NCI-H2107 (cell line): ENCODE results near the gene ADTRP.

Source experiments
- DNase-seq: peaks from one replicate; lab custom pipeline; 2025; lab: John Stamatoyannopoulos, UW

The ADTRP gene

GRCh38 chr6:11773013-11773412 lies 5.6 kb downstream of the ADTRP start:
- no peak for DNase-seq

DNA sequence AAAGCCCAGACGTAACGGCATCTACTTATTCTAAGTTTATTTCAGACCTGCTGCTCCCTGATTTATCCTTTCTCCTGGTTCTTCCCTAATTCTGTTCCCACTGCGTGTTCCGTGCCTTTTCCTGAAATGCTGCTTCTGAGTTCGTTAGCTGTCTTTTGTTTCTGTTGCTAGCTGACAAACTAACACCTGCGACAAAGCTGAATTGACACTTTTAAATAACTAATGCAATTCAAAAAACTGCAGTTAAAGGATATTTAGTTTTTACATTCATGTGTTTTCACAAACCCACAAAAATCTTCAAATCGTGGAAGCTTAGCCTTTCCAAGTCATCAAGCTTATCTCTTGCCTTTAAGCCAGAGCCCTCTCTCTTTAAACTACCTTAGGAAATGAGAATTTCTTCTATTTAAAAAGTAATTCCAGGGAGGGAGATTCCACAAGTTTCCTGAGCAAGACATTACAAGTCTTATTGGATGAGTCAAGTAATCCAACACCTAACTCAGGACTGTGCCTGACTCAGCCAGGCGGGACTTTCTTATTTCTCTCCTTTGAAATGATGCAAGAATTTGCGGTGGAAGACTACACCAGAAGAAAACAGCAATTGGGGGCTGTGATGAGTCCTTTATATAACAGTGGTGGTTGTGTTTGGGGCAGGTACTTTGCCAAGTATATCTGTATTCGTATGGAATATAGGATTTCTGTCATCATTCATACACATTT lies 6.3 kb downstream of the ADTRP start:
- no peak for DNase-seq

DNA sequence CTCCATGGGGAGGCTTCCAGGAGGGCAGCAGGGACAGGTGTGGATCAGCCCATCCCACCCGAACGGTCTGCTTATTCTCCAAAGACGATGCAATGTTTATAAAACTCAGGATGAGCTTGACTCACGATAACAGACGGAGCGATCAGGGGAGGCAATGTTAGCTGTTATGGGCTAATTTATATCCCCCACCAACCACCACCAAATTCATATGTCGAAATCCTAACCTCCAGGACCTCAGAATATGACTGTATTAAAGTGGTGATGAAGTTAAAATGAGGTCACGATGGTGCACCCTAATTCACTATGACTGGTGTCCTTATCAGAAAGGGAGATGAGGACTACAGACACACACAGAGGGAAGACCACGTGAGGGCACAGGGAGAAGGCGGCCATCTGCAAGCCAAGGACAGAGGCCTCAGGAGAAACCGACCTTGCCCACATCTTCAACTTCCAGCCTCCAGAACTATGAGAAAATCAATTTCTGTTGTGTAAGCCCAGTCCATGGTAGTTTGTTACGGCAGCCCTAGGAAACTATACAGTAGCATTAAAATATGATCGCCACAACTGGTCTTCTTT lies 7.0 kb downstream of the ADTRP start:
- no peak for DNase-seq

DNA sequence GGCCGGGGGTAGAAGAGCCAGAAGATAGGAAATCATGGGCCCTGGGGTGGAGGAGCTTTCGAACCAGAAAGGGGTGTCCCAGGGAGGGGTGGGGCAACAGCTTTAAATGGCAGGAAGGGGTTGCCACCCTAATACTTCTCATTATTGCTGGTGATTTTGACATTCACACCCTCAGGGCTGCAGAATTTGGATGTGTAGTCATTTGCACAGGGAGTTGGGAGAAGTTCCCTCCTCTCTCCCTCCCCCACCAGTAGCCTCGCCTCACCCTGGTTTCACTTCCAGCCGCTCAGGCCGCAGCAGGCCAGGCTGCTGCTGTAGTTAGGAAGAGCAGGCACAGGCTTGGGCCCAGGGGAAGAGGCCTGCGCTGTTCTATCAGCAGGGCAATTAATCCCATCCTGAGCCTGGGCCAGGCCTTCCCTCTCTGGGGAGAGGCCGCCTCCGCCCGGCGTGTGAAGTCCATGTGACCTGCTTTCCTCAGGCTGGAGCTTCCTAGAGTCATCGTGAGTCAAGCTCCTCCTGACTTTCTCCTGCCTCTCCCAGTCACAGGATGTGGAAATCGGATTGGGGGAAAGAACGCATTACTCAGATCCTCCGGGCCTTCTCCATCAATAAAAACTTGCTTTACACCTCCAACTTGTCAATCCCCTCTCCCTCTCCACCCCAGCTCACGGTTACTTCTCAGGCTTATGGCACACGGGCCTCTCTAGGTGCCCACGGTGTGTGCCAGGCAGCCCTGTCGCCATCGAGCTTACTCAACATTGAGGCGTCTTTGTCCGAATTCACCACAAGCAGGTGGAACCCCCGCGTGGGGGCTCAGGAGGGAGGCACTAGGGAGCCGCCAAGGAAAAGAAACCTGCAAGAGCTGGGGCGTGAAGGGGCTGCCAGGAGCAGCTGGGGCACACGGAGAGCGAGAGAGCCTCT lies 7.8 kb downstream of the ADTRP start:
- peak; percentile 9 for DNase-seq

- DNase-seq: peak; percentile 33
These were observed 8.6 kb downstream of the ADTRP start for GRCh38 chr6:11769811-11770545.

- DNase-seq: no peak
These were observed 9.4 kb downstream of the ADTRP start for GRCh38 chr6:11769244-11769643.

GRCh38 chr6:11767978-11768756 lies 10.4 kb downstream of the ADTRP start:
- no peak for DNase-seq

GRCh38 chr6:11767458-11767857 lies 11.1 kb downstream of the ADTRP start:
- no peak for DNase-seq

DNA sequence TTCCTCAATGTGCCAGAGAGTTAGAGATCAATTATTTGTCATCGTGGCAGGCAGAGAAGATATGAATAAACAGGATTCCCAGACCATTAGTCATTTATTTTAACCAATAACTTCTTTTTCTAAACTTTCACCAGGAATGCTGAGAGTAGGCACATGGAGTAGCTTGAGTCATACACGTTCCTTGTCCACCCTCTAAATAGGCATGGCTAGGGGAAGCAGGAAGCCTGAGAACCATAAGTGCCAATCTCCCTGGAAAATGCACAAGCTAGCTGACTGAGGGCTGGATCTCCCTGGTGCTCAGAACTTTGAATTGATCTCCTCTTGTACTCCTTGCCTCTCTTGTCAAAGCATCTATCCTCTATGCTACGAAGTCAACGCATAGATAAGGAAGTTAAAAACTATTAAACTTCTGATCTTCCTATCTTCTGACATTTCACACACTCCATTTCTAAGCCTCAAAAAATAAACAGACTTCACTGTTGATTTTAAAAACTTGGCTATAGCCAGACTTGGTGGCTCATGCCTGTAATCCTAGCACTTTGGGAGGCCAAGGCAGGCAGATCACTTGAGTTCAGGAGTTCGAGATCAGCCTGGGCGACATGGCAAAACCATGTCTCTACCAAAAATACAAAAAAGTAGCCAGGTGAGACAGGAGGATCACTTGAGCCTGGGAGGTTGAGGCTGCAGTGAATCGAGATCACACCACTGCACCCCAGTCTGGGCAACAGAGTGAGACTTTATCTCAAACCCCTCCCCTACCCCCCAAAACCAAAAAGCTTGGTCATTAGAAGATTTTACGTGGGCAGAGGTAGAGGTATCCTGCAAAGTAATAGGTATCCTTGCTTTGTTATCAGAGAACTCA lies 11.8 kb downstream of the ADTRP start:
- DNase-seq: no peak

DNA sequence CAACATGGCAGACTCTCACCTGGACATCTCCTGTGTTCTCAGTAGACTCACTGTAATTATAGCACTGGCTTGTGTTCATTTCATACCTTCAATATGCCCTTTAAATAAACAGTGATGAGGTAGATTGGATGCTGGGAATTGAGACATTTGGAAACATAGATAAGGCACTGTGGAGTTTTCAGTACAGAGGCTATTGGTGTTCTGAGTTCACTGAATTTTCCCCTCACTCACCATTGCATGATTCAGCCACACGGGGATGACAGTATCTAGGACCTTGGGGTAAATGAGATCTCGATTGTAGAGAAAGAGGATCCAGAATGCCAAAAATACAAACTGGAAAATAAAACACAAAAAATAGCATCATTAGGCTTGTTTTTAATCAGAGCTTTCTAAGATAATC lies 12.6 kb downstream of the ADTRP start:
- no peak for DNase-seq

GRCh38 chr6:11764250-11764604 lies 14.4 kb downstream of the ADTRP start:
- no peak for DNase-seq

- DNase-seq: no peak
These were observed 14.9 kb downstream of the ADTRP start for GRCh38 chr6:11763460-11764249.

DNA sequence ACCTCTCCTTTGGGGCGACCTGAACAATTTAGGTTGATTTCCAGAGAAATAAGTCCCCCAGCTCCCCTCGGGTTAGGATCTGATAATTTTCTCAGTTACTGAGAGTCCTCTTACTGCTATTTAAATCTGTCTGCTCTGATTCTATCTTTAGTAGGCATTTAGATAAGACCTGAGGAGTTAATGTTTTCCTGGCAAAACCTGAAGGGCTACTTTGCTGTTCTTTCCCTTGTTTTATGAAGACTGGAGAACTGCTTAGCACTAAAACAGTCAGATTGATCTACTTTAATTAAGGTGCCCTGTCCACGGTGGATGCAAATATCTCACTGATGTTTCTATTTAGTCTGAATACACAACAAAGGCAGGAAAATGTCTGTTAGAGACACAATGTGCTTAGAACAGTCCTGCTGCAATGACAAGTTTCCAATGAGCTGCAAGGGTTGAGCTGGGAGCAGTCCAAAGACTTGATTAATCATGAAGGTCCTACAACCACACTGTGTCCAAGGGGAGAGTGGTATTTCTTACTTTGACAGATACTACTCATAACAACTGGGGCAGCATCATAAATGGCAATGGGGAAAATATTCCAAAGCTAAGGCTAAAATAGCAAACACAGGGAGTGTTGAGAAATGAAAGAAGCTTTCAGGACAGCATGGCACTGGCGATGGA lies 15.7 kb downstream of the ADTRP start:
- DNase-seq: no peak

- no peak for DNase-seq
These were observed 16.6 kb downstream of the ADTRP start for GRCh38 chr6:11761744-11762620.

GRCh38 chr6:11760015-11760473 lies 18.6 kb downstream of the ADTRP start:
- no peak for DNase-seq

DNA sequence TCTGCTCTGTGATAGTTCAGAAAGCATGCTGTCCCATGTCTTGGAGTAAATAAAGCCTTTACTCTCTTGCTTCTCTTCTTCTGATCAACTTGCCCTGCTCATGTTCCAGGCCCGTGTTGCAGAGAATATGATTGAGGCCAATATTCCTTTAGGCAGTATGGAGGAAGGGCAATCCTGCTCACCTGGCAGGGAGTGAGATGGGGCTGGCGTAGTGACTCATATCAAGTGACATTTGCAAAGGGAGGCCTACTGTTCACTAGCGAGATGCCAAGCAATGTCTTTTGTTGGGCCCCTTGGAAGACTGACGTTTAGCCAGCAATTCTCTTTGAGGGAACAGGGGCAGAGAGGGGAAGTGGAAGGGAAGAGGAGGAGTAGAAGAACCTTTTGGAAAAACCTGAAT lies 19.7 kb downstream of the ADTRP start:
- DNase-seq: no peak

GRCh38 chr6:11756726-11757125 lies 21.9 kb downstream of the ADTRP start:
- DNase-seq: no peak

DNA sequence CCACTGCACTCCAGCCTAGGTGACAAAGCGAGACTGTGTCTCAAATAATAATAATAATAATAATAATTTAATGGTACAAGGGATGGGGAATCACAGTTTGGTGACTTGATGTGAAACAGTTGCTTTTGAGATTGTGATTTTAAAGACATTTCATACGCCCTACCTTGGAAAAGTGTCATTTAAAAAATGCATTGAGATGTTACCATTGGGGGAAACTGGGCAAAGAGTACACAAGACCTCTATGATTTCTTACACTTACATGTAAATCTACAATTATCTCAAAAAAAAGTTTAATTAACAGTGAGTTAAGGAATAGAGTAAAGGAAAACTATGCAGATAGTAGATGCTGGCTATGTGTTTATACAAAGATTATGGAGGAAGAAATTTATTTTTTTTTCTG lies 22.3 kb downstream of the ADTRP start:
- no peak for DNase-seq
